PC-3 (cell line): Measurements from ENCODE around the gene MOB3A. TPM values are rescaled to one million over a fixed set of nuclear protein-coding genes. Genes with fewer than 3 reads are reported as not detected.

Experiments
- ATAC-seq: fragments of 200-7000 bp; cut with Tn5 transposase; 2 replicates; pipeline ENCODE4 v1.9.1; 2020; ENCODE audit warnings: mild to moderate bottlenecking, moderate library complexity
- BruUV-seq: library from RNA; stranded (reverse); fragments of 400-500 nt; replicated peaks from 2 replicates; lab custom pipeline; 2021; lab: Mats Ljungman, UMichigan
- CTCF ChIA-PET: fragments of 300-600 bp; sonication (Branson Sonifier 250); formaldehyde crosslinking; loops from one replicate; lab custom pipeline; 2022; ENCODE audit warnings: antibody characterized with exemption; lab: Charles Lee
- POLR2A ChIA-PET: fragments of 300-600 bp; sonication (Branson Sonifier 250); formaldehyde crosslinking; loops from one replicate; lab custom pipeline; 2022; ENCODE audit warnings: antibody characterized with exemption; ENCODE audit not compliant: unreplicated experiment; lab: Charles Lee
- DNase-seq: peaks from one replicate; pipeline ENCODE4 v3.0.0-alpha.2; 2015
- H2AFZ ChIP-seq: fragments of 300-600 bp; sonication (generic); 2 replicates; pipeline ENCODE4 v1.6.0; 2016; ENCODE audit warnings: antibody characterized with exemption, low read length
- H3F3A ChIP-seq: fragments of 300-600 bp; sonication (generic); one replicate; pipeline ENCODE4 v1.6.0; 2017; ENCODE audit warnings: antibody characterized with exemption, low read length, control low read depth, mild to moderate bottlenecking; ENCODE audit not compliant: unreplicated experiment
- H3K27ac ChIP-seq: fragments of 300-600 bp; sonication (generic); 2 replicates; pipeline ENCODE4 v1.5.1; 2016; ENCODE audit warnings: mild to moderate bottlenecking, low read length
- H3K27me3 ChIP-seq: fragments of 300-600 bp; sonication (generic); 2 replicates; pipeline ENCODE4 v1.6.1; 2016; ENCODE audit warnings: low read length, mixed read lengths
- H3K36me3 ChIP-seq: fragments of 300-600 bp; sonication (generic); 2 replicates; pipeline ENCODE4 v1.6.1; 2016; ENCODE audit warnings: low read depth, mixed run types, low read length, mixed read lengths
- H3K4me1 ChIP-seq: fragments of 300-600 bp; sonication (generic); 2 replicates; pipeline ENCODE4 v1.5.1; 2016; ENCODE audit warnings: low read length; ENCODE audit not compliant: insufficient read depth
- H3K4me2 ChIP-seq: fragments of 300-600 bp; sonication (generic); 2 replicates; pipeline ENCODE4 v1.6.0; 2016; ENCODE audit warnings: low read length
- H3K4me3 ChIP-seq: fragments of 300-600 bp; sonication (generic); 2 replicates; pipeline ENCODE4 v1.5.1; 2016; ENCODE audit warnings: mild to moderate bottlenecking, low read length, mixed read lengths
- H3K79me2 ChIP-seq: fragments of 300-600 bp; sonication (generic); 2 replicates; pipeline ENCODE4 v1.6.1; 2017; ENCODE audit warnings: low read length, mixed read lengths
- H3K9ac ChIP-seq: fragments of 300-600 bp; sonication (generic); 2 replicates; pipeline ENCODE4 v1.6.0; 2016; ENCODE audit warnings: mild to moderate bottlenecking, low read length
- H3K9me2 ChIP-seq: fragments of 300-600 bp; sonication (generic); replicated peaks from 2 replicates; pipeline ENCODE4 v1.6.1; 2016; ENCODE audit warnings: mixed run types, low read length, mixed read lengths
- H3K9me3 ChIP-seq: fragments of 300-600 bp; sonication (generic); 2 replicates; pipeline ENCODE4 v1.6.1; 2016; ENCODE audit warnings: low read length, mixed read lengths
- H4K20me1 ChIP-seq: fragments of 300-600 bp; sonication (generic); 2 replicates; pipeline ENCODE4 v1.6.1; 2016; ENCODE audit warnings: low read length, mixed read lengths
- CTCF ChIP-seq: fragments of 300-600 bp; sonication (generic); conservative IDR thresholded peaks from 2 replicates; pipeline ENCODE4 v1.5.1; 2017; ENCODE audit warnings: antibody characterized with exemption, low read depth, mild to moderate bottlenecking, low read length
- EZH2 ChIP-seq: fragments of 300-600 bp; sonication (generic); IDR thresholded peaks from one replicate; pipeline ENCODE4 v1.6.1; 2017; ENCODE audit warnings: antibody characterized with exemption, mild to moderate bottlenecking, low read length; ENCODE audit not compliant: unreplicated experiment
- EZH2phosphoT487 ChIP-seq: fragments of 300-600 bp; sonication (generic); IDR thresholded peaks from 2 replicates; pipeline ENCODE4 v1.6.1; 2018; ENCODE audit warnings: mild to moderate bottlenecking, antibody characterized with exemption, low read length, borderline replicate concordance
- intact Hi-C: fragments of 100-400 bp; cut with micrococcal nuclease; formaldehyde crosslinking; loops from 2 replicates; pipeline ENCODE4 v1.9.0; 2023
- total RNA-seq: library from RNA; depleted of rRNA; stranded (reverse); fragments of >200 nt; gene quantifications from 2 replicates; pipeline ENCODE4 v1.2.3, GENCODE V29; 2014

Gene MOB3A
- total RNA-seq, 1 experiment from 2014 or later: 15.1 TPM

GRCh38 chr19:2117215-2117960 lies 21.3 kb upstream of the MOB3A start:
- Histone ChIP-seq H3K4me2 (no peak overlapping the region), H2AFZ (no peak overlapping the region), H3K4me1 (no peaks in the 10 kb centered on the region), H3K36me3 (peaks cover 11% of the 10 kb centered on the region), H3K9me2 (no peaks in the 10 kb centered on the region), H3K9me3 (no peaks in the 10 kb centered on the region), H3K9ac (no peak overlapping the region), H4K20me1 (no peaks in the 10 kb centered on the region), H3K27ac (no peak overlapping the region), H3K79me2 (no peaks in the 10 kb centered on the region), H3K27me3 (no peaks in the 10 kb centered on the region), H3K4me3 (no peak overlapping the region), H3F3A (no peaks in the 10 kb centered on the region)
- CTCF ChIA-PET: no interaction called here
- BruUV-seq: no TSS peak
- TF ChIP-seq EZH2phosphoT487: no peak
- TF ChIP-seq EZH2: no peak
- no peak for TF ChIP-seq CTCF
- intact Hi-C loops: no loop called here
- ATAC-seq: no peak
- no peak for DNase-seq
- POLR2A ChIA-PET: no interaction called here

- no peak overlapping the region for H3K9ac ChIP-seq
- intact Hi-C loops: no loop called here
- no peaks in the 10 kb centered on the region for H3K9me2 ChIP-seq
- CTCF ChIA-PET: no interaction called here
- H3K4me1 ChIP-seq: no peaks in the 10 kb centered on the region
- no peak for ATAC-seq
- no peak overlapping the region for H3K4me2 ChIP-seq
- H3K4me3 ChIP-seq: no peak overlapping the region
- H2AFZ ChIP-seq: no peak overlapping the region
- no TSS peak for BruUV-seq
- DNase-seq: no peak
- TF ChIP-seq EZH2 (no peak), EZH2phosphoT487 (no peak), CTCF (no peak)
- no peaks in the 10 kb centered on the region for H3F3A ChIP-seq
- POLR2A ChIA-PET: no interaction called here
- peaks cover 13% of the 10 kb centered on the region for H3K36me3 ChIP-seq
- no peaks in the 10 kb centered on the region for H3K27me3 ChIP-seq
- no peak overlapping the region for H3K27ac ChIP-seq
- H3K9me3 ChIP-seq: no peaks in the 10 kb centered on the region
- no peaks in the 10 kb centered on the region for H4K20me1 ChIP-seq
- no peaks in the 10 kb centered on the region for H3K79me2 ChIP-seq
These were observed 20.4 kb upstream of the MOB3A start for GRCh38 chr19:2116507-2116906.

- CTCF ChIA-PET: no interaction called here
- TF ChIP-seq EZH2phosphoT487 (no peak), EZH2 (no peak), CTCF (no peak)
- Histone ChIP-seq H3K9me2 (no peaks in the 10 kb centered on the region), H3K9me3 (no peaks in the 10 kb centered on the region), H3K4me3 (no peak overlapping the region), H2AFZ (no peak overlapping the region), H3K36me3 (peaks cover 13% of the 10 kb centered on the region), H3K27ac (no peak overlapping the region), H3K79me2 (no peaks in the 10 kb centered on the region), H4K20me1 (no peaks in the 10 kb centered on the region), H3K27me3 (no peaks in the 10 kb centered on the region), H3K4me1 (no peaks in the 10 kb centered on the region), H3F3A (no peaks in the 10 kb centered on the region), H3K9ac (no peak overlapping the region), H3K4me2 (no peak overlapping the region)
- POLR2A ChIA-PET: no interaction called here
- DNase-seq (no peak), ATAC-seq (no peak)
- BruUV-seq: no TSS peak
- intact Hi-C loops: no loop called here
These were observed 19.8 kb upstream of the MOB3A start for GRCh38 chr19:2115911-2116426.
